IMR-90 (cell line): Measurements from ENCODE around the gene CALML4. TPM values are rescaled to one million over a fixed set of nuclear protein-coding genes. Genes with fewer than 3 reads are reported as not detected.

Experiments used
- ATAC-seq: fragments of 200-7000 bp; cut with Tn5 transposase; 2 replicates; pipeline ENCODE4 v1.9.1; 2020; ENCODE audit warnings: low read depth, mild to moderate bottlenecking, moderate library complexity
- BruUV-seq: library from RNA; stranded (reverse); fragments of 400-500 nt; replicated peaks from 2 replicates; lab custom pipeline; 2021; lab: Mats Ljungman, UMichigan
- CTCF ChIA-PET: fragments of 300-600 bp; formaldehyde crosslinking; extraction: SDS; loops from one replicate; lab custom pipeline; 2021; ENCODE audit warnings: antibody characterized with exemption; lab: Yijun Ruan, JAX
- POLR2A ChIA-PET: fragments of 300-600 bp; sonication (Branson Sonifier 250); formaldehyde crosslinking; loops from one replicate; lab custom pipeline; 2022; ENCODE audit warnings: antibody characterized with exemption; ENCODE audit not compliant: unreplicated experiment; lab: Charles Lee
- DNase-seq: peaks from one replicate; pipeline ENCODE4 v3.0.0; 2013
- H2AFZ ChIP-seq: replicated peaks from 2 replicates; pipeline ENCODE3; 2013; ENCODE audit warnings: low read length, mild to moderate bottlenecking; ENCODE audit not compliant: poor library complexity
- H2AK5ac ChIP-seq: 2 replicates; pipeline ENCODE4 v1.6.1; 2013; ENCODE audit warnings: low read depth, low read length, inconsistent platforms
- H2AK9ac ChIP-seq: replicated peaks from 2 replicates; pipeline ENCODE3; 2013; ENCODE audit warnings: mild to moderate bottlenecking, low read depth, low read length, moderate library complexity; ENCODE audit not compliant: poor library complexity
- H2BK120ac ChIP-seq: 2 replicates; pipeline ENCODE4 v1.6.1; 2013; ENCODE audit warnings: low read depth, low read length, inconsistent platforms
- H2BK15ac ChIP-seq: 3 replicates; pipeline ENCODE4 v1.6.1; 2013; ENCODE audit warnings: low read depth, low read length, inconsistent platforms
- H2BK20ac ChIP-seq: 2 replicates; pipeline ENCODE4 v1.6.1; 2013; ENCODE audit warnings: low read depth, mild to moderate bottlenecking, inconsistent platforms, low read length, moderate library complexity
- H2BK5ac ChIP-seq: 2 replicates; pipeline ENCODE4 v1.6.1; 2013; ENCODE audit warnings: mild to moderate bottlenecking, low read depth, low read length, inconsistent platforms; ENCODE audit not compliant: poor library complexity, severe bottlenecking
- H3K14ac ChIP-seq: replicated peaks from 2 replicates; pipeline ENCODE4 v1.6.1; 2013; ENCODE audit warnings: low read depth, low read length, inconsistent platforms
- H3K18ac ChIP-seq: 2 replicates; pipeline ENCODE4 v1.6.1; 2013; ENCODE audit warnings: low read depth, low read length, control low read depth
- H3K23ac ChIP-seq: 2 replicates; pipeline ENCODE4 v1.6.1; 2013; ENCODE audit warnings: low read depth, low read length, inconsistent platforms
- H3K27ac ChIP-seq: 2 replicates; pipeline ENCODE4 v1.5.1; 2013; ENCODE audit warnings: mild to moderate bottlenecking, control low read depth, low read length; ENCODE audit not compliant: insufficient read depth
- H3K27me3 ChIP-seq: 2 replicates; pipeline ENCODE4 v1.6.1; 2013; ENCODE audit warnings: low read length; ENCODE audit not compliant: control insufficient read depth, insufficient read depth
- H3K36me3 ChIP-seq: 2 replicates; pipeline ENCODE4 v1.6.1; 2013; ENCODE audit warnings: low read length, mixed read lengths; ENCODE audit not compliant: control insufficient read depth, insufficient read depth
- H3K4ac ChIP-seq: 2 replicates; pipeline ENCODE4 v1.6.1; 2013; ENCODE audit warnings: low read depth, low read length, inconsistent platforms
- H3K4me1 ChIP-seq: 2 replicates; pipeline ENCODE4 v1.6.1; 2013; ENCODE audit warnings: low read length, mixed read lengths; ENCODE audit not compliant: control insufficient read depth, insufficient read depth
- H3K4me2 ChIP-seq: 2 replicates; pipeline ENCODE4 v1.6.1; 2013; ENCODE audit warnings: low read depth, mild to moderate bottlenecking, control low read depth, low read length, moderate library complexity
- H3K4me3 ChIP-seq: 2 replicates; pipeline ENCODE4 v1.5.1; 2013; ENCODE audit warnings: low read depth, mild to moderate bottlenecking, control low read depth, low read length, moderate library complexity; ENCODE audit not compliant: insufficient read depth
- H3K56ac ChIP-seq: 2 replicates; pipeline ENCODE4 v1.6.1; 2013; ENCODE audit warnings: low read length, inconsistent platforms; ENCODE audit not compliant: insufficient read depth; ENCODE audit errors: extremely low read depth
- H3K79me1 ChIP-seq, 2 experiments: 2 replicates each; pipeline ENCODE4 v1.6.1; 2013; ENCODE audit warnings: low read length in 2 of 2, inconsistent platforms in 1 of 2, low read depth in 1 of 2
- H3K9ac ChIP-seq: 2 replicates; pipeline ENCODE4 v1.6.1; 2013; ENCODE audit warnings: low read depth, low read length, control low read depth
- H3K9me1 ChIP-seq: 2 replicates; pipeline ENCODE4 v1.6.1; 2013; ENCODE audit warnings: low read length, inconsistent platforms; ENCODE audit not compliant: insufficient read depth
- H3K9me3 ChIP-seq: 2 replicates; pipeline ENCODE4 v1.6.1; 2013; ENCODE audit warnings: low read length; ENCODE audit not compliant: control insufficient read depth, insufficient read depth
- H4K20me1 ChIP-seq: 2 replicates; pipeline ENCODE4 v1.6.1; 2013; ENCODE audit warnings: low read length, inconsistent platforms; ENCODE audit not compliant: insufficient read depth
- H4K5ac ChIP-seq: 2 replicates; pipeline ENCODE4 v1.6.1; 2013; ENCODE audit warnings: mild to moderate bottlenecking, low read depth, low read length, control low read depth
- H4K8ac ChIP-seq, 2 experiments: 2 replicates each; pipeline ENCODE4 v1.6.1; 2013; ENCODE audit warnings: low read depth in 2 of 2, low read length in 2 of 2, control low read depth in 1 of 2, inconsistent platforms in 1 of 2
- H4K91ac ChIP-seq: 2 replicates; pipeline ENCODE4 v1.6.1; 2013; ENCODE audit warnings: low read depth, low read length, inconsistent platforms; ENCODE audit not compliant: insufficient read depth
- ELK1 ChIP-seq: fragments of 150-350 bp; IDR thresholded peaks from 2 replicates; pipeline ENCODE4 v1.6.1; 2016; ENCODE audit warnings: low read depth, mild to moderate bottlenecking, low read length, moderate library complexity, borderline replicate concordance
- MAFK ChIP-seq: IDR thresholded peaks from 2 replicates; pipeline ENCODE4 v1.6.1; 2012; ENCODE audit warnings: low read depth, low read length, improper control_type of control experiment
- MAZ ChIP-seq: IDR thresholded peaks from 2 replicates; pipeline ENCODE4 v1.6.1; 2012; ENCODE audit warnings: low read depth, mild to moderate bottlenecking, low read length, improper control_type of control experiment, moderate library complexity, borderline replicate concordance
- MXI1 ChIP-seq: IDR thresholded peaks from 2 replicates; pipeline ENCODE4 v1.6.1; 2012; ENCODE audit warnings: low read depth, mild to moderate bottlenecking, low read length, moderate library complexity, borderline replicate concordance
- POLR2A ChIP-seq: IDR thresholded peaks from 2 replicates; pipeline ENCODE4 v1.6.1; 2012; ENCODE audit warnings: mild to moderate bottlenecking, low read depth, low read length
- RCOR1 ChIP-seq: IDR thresholded peaks from 2 replicates; pipeline ENCODE4 v1.6.1; 2012; ENCODE audit warnings: mild to moderate bottlenecking, low read length, improper control_type of control experiment; ENCODE audit not compliant: insufficient replicate concordance
- RFX5 ChIP-seq: IDR thresholded peaks from 2 replicates; pipeline ENCODE4 v1.8.0; 2012; ENCODE audit warnings: low read depth, mild to moderate bottlenecking, low read length, moderate library complexity
- SMC3 ChIP-seq: fragments of 150-350 bp; IDR thresholded peaks from 2 replicates; pipeline ENCODE4 v1.6.1; 2016; ENCODE audit warnings: low read depth, mild to moderate bottlenecking, antibody characterized with exemption, low read length, moderate library complexity
- USF2 ChIP-seq: fragments of 150-350 bp; IDR thresholded peaks from 2 replicates; pipeline ENCODE4 v1.6.1; 2017; ENCODE audit warnings: mild to moderate bottlenecking, antibody characterized with exemption, low read length, low read depth
- WGBS, 2 experiments: methylation state at CpG; one replicate each; pipeline versions ENCODE4 v1.1.5 to v1.1.7; 2013; ENCODE audit warnings: missing lambda C conversion rate in 2 of 2; ENCODE audit not compliant: insufficient read length in 1 of 2; ENCODE audit errors: extremely low coverage in 2 of 2; 5-methylcytosine and 5-hydroxymethylcytosine counted together
- dilution Hi-C: fragments of 300-500 bp; cut with HindIII; formaldehyde crosslinking; loops from one replicate; pipeline ENCODE4 v1.14.3; 2018; ENCODE audit warnings: low sequenced_read_pairs; ENCODE audit not compliant: unreplicated experiment
- in situ Hi-C: fragments of 300-500 bp; cut with MboI; formaldehyde crosslinking; loops from 3 replicates; pipeline ENCODE4 v1.14.3; 2019; ENCODE audit warnings: low sequenced_read_pairs, inconsistent platforms, mixed read lengths
- intact Hi-C: fragments of 100-400 bp; cut with micrococcal nuclease; formaldehyde crosslinking; loops from 2 replicates; pipeline ENCODE4 v1.10.0; 2022
- polyA plus RNA-seq, 3 experiments: library from polyadenylated mRNA; depleted of rRNA; stranded (reverse); fragments of >200 nt; gene quantifications; 2 replicates each; pipeline ENCODE4 v1.2.3, GENCODE V29; 2012; ENCODE audit warnings: low replicate concordance in 1 of 3
- total RNA-seq: library from RNA; depleted of rRNA; stranded (reverse); fragments of >200 nt; gene quantifications from 2 replicates; pipeline ENCODE4 v1.2.3, GENCODE V29; 2012

CALML4 gene
- total and polyA plus RNA-seq, 2 of the 4 experiments (the other 2 are of a cell fraction) = 0.36 to 1.3 TPM

GRCh38 chr15:68187559-68187958 lies 17.6 kb downstream of the CALML4 start:
- in situ Hi-C loops = no loop called here
- 30% methylated on average over 2 of the region's 9 CpGs; no CpG with 5 or more reads in 1 of the 2 experiments for WGBS, 2 experiments
- peaks cover 11% of the 10 kb centered on the region for H3K36me3 ChIP-seq

More at GRCh38 chr15:68187559-68187958, 17.6 kb downstream of the CALML4 start:
- no peak overlapping the region for H3K4me3 ChIP-seq
- no peak overlapping the region for H2BK15ac ChIP-seq
- peaks cover 11% of the 10 kb centered on the region for H3K4me1 ChIP-seq
- dilution Hi-C loops (no loop called here), intact Hi-C loops (loop anchor here (1.0 kb wide), 1 partner anchor 324 kb away; no protein-coding TSS in a partner anchor)
- H4K8ac ChIP-seq = peak overlapping the region in 1 of 2 experiments; percentile 48; a peak in 1 of 4 replicates
- peak overlapping the region; percentile 31 for H2AK9ac ChIP-seq
- H3K27me3 ChIP-seq = no peaks in the 10 kb centered on the region
- H3K14ac ChIP-seq = no peak overlapping the region; the same call in 1 of the 2 replicates
- CTCF ChIA-PET = no interaction called here
- ATAC-seq = peak; percentile 80
- no peak overlapping the region for H2BK20ac ChIP-seq
- peak overlapping the region; percentile 72 for H3K4me2 ChIP-seq
- peak overlapping the region; percentile 30; the same call in 1 of the 2 replicates for H3K18ac ChIP-seq
- peaks cover 6% of the 10 kb centered on the region for H3K9me1 ChIP-seq
- H4K5ac ChIP-seq = no peak overlapping the region
- no peak overlapping the region for H3K23ac ChIP-seq
- peak overlapping the region; percentile 42; the same call in 1 of the 2 replicates for H3K9ac ChIP-seq
- TF ChIP-seq RFX5 = no peak
- TF ChIP-seq MAZ = no peak
- no peak for TF ChIP-seq MXI1
- TF ChIP-seq SMC3 = no peak
- no peak for TF ChIP-seq ELK1
- TF ChIP-seq USF2 = no peak
- no peak for TF ChIP-seq RCOR1
- TF ChIP-seq MAFK = no peak
- no peak for TF ChIP-seq POLR2A
- H2AFZ ChIP-seq = peak overlapping the region; percentile 76
- no peaks in the 10 kb centered on the region for H3K9me3 ChIP-seq
- H2BK120ac ChIP-seq = no peak overlapping the region
- H2BK5ac ChIP-seq = peak overlapping the region; percentile 64
- H4K20me1 ChIP-seq = peaks cover 11% of the 10 kb centered on the region; the same call in 1 of the 2 replicates
- peak overlapping the region; percentile 10; the same call in 1 of the 2 replicates for H2AK5ac ChIP-seq
- POLR2A ChIA-PET = no interaction called here
- BruUV-seq = no TSS peak
- H3K27ac ChIP-seq = peak overlapping the region; percentile 68; the same call in 1 of the 2 replicates
- peak; percentile 88 for DNase-seq
- peak overlapping the region; percentile 59 for H3K4ac ChIP-seq
- peaks cover 0 to 22% of the 10 kb centered on the region in 2 experiments; a peak in 2 of 4 replicates for H3K79me1 ChIP-seq
- no peak overlapping the region for H4K91ac ChIP-seq
- no peak overlapping the region for H3K56ac ChIP-seq
